ENCODE data around the gene IP6K1. TPM values are rescaled to one million over a fixed set of nuclear protein-coding genes. Genes with fewer than 3 reads are reported as not detected.
A peak's percentile ranks its signal among the peaks of the same experiment; 100 is the strongest.

The IP6K1 gene
- total RNA-seq, 1 donor from 2014 or later = 39.5 TPM

DNA sequence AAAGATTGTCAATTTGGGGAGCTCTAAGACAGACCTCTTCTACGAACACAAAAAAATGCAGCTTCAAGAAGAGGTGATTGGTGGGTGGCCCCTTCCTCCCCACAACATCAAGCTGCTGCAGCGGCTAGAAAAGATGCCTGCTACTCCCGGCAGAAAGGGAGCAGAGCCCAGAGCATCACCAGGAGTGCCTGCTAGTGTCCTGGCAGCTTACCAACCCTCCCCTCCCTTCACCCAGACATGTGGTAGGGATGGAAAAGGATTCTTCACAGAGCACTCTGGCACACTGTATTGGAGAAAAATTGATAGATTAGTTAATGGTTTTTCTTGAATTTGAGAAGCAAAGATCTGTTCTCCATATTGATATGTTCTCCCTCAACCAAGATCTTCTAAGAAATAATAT lies 10.8 kb downstream of the IP6K1 start:
- Histone ChIP-seq H3K27ac (no peak overlapping the region), H3K9me3 (no peaks in the 10 kb centered on the region), H3K36me3 (peaks cover 23% of the 10 kb centered on the region), H3K4me3 (no peak overlapping the region), H3K27me3 (no peaks in the 10 kb centered on the region), H3K4me1 (peaks cover 14% of the 10 kb centered on the region)
- intact Hi-C loops (cut with DNase I) = no loop called here
- DNase-seq = peak; percentile 30
- TF ChIP-seq, protein P1, sequence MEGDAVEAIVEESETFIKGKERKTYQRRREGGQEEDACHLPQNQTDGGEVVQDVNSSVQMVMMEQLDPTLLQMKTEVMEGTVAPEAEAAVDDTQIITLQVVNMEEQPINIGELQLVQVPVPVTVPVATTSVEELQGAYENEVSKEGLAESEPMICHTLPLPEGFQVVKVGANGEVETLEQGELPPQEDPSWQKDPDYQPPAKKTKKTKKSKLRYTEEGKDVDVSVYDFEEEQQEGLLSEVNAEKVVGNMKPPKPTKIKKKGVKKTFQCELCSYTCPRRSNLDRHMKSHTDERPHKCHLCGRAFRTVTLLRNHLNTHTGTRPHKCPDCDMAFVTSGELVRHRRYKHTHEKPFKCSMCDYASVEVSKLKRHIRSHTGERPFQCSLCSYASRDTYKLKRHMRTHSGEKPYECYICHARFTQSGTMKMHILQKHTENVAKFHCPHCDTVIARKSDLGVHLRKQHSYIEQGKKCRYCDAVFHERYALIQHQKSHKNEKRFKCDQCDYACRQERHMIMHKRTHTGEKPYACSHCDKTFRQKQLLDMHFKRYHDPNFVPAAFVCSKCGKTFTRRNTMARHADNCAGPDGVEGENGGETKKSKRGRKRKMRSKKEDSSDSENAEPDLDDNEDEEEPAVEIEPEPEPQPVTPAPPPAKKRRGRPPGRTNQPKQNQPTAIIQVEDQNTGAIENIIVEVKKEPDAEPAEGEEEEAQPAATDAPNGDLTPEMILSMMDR (IDR thresholded peaks at IDR 0.05) = no peak
- no peak for ATAC-seq

GRCh38 chr3:49772703-49773102 lies 13.6 kb downstream of the IP6K1 start:
- H3K36me3 ChIP-seq = peaks cover 37% of the 10 kb centered on the region
- intact Hi-C loops (cut with DNase I) = no loop called here
- H3K9me3 ChIP-seq = no peaks in the 10 kb centered on the region
- TF ChIP-seq, protein P1 (IDR thresholded peaks at IDR 0.05) = no peak
- no peaks in the 10 kb centered on the region for H3K27me3 ChIP-seq
- H3K4me3 ChIP-seq = no peak overlapping the region
- peaks cover 6% of the 10 kb centered on the region for H3K4me1 ChIP-seq
- no peak overlapping the region for H3K27ac ChIP-seq
- ATAC-seq = no peak
- DNase-seq = no peak

DNA sequence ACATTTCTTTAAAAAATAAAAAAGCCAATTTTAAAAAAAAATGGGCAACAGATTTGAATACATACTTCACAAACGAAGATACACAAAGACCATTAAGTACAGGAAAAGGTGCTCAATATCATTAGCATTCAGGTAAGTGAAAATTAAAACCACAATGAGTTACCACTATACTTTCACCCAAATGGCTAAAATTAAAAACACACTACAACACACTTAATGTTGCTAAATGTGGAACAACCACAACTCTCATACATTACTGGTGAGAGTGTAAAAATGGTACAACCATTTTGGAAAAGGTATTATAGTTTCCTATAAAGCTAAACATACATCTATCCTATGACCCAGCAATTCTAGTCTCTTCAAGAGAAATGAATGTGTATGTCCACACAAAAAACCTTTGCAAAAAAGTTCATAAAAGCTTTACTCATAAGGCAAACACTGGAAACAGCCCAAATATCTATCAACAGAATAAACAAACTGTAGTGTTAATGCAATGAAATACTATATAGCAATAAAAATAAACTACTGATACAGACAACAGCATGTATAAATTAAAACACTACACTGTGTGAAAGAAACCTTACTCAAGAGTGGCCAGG lies 14.9 kb downstream of the IP6K1 start:
- Histone ChIP-seq H3K27me3 (no peaks in the 10 kb centered on the region), H3K4me3 (no peak overlapping the region), H3K4me1 (peaks cover 6% of the 10 kb centered on the region), H3K27ac (no peak overlapping the region), H3K36me3 (peaks cover 28% of the 10 kb centered on the region), H3K9me3 (no peaks in the 10 kb centered on the region)
- DNase-seq (no peak), ATAC-seq (no peak)
- intact Hi-C loops (cut with DNase I) = no loop called here
- TF ChIP-seq, protein P1 (IDR thresholded peaks at IDR 0.05) = no peak

DNA sequence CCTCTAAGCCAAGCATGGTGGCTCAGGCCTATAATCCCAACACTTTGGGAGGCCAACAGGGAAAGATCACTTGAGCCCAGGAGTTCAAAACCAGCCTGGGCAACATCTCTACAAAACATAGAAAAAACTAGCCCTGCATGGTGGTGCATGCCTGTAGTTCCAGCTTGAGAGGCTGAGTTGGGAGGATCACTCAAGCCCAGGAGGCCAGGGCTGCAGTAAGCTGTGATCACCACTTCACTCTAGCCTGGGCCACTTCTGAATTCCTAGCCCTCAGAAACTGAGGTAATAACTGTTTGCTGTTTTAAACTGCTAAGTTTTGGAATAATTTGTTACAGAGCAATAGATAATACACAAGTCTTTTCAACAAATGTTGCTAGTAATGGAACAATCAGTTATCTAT lies 16.4 kb downstream of the IP6K1 start:
- ATAC-seq (no peak), DNase-seq (no peak)
- Histone ChIP-seq H3K27me3 (no peaks in the 10 kb centered on the region), H3K4me1 (peaks cover 6% of the 10 kb centered on the region), H3K27ac (no peak overlapping the region), H3K36me3 (peaks cover 16% of the 10 kb centered on the region), H3K4me3 (no peak overlapping the region), H3K9me3 (no peaks in the 10 kb centered on the region)
- intact Hi-C loops (cut with DNase I) = no loop called here
- TF ChIP-seq, protein P1 (IDR thresholded peaks at IDR 0.05) = no peak

- ATAC-seq = no peak
- no peak for DNase-seq
- Histone ChIP-seq H3K36me3 (peaks cover 15% of the 10 kb centered on the region), H3K4me3 (no peak overlapping the region), H3K9me3 (no peaks in the 10 kb centered on the region), H3K27me3 (no peaks in the 10 kb centered on the region), H3K27ac (no peak overlapping the region), H3K4me1 (peaks cover 6% of the 10 kb centered on the region)
- TF ChIP-seq, protein P1 (IDR thresholded peaks at IDR 0.05) = no peak
- intact Hi-C loops (cut with DNase I) = no loop called here
These were observed 16.9 kb downstream of the IP6K1 start for GRCh38 chr3:49769286-49769915.

Data from upper lobe of right lung (tissue), 1 donor.